HepG2 (cell line): ENCODE measurements around the gene KANSL1L. TPM values are rescaled to one million over a fixed set of nuclear protein-coding genes. Genes with fewer than 3 reads are reported as not detected.
A peak's percentile ranks its signal among the peaks of the same experiment; 100 is the strongest.

ENCODE experiments used
- ATAC-seq: fragments of 200-7000 bp; cut with Tn5 transposase; 3 replicates; pipeline ENCODE4 v1.9.1; 2020; ENCODE audit warnings: mild to moderate bottlenecking, moderate library complexity
- BruUV-seq: library from RNA; stranded (reverse); fragments of 400-500 nt; replicated peaks from 2 replicates; lab custom pipeline; 2021; lab: Mats Ljungman, UMichigan
- CTCF ChIA-PET: fragments of 300-600 bp; formaldehyde crosslinking; extraction: SDS; loops from one replicate; lab custom pipeline; 2021; ENCODE audit warnings: low total read pairs, inconsistent platforms, low intra/inter-chr PET ratio; lab: Yijun Ruan, JAX
- POLR2A ChIA-PET: fragments of 350-600 bp; sonication (Branson Sonifier 250); formaldehyde crosslinking; loops from one replicate; lab custom pipeline; 2020; ENCODE audit warnings: antibody characterized with exemption, inconsistent platforms; lab: Yijun Ruan, JAX
- DNase-seq: peaks from one replicate; pipeline ENCODE4 v3.0.0-alpha.2; 2015; ENCODE audit warnings: low spot score
- FAIRE-seq: peaks from 3 replicates; lab custom pipeline; 2011; peaks lifted over from hg19 to GRCh38; lab: Jason Lieb, UNC
- H2AFZ ChIP-seq: one replicate; pipeline ENCODE4 v1.6.1; 2011; ENCODE audit warnings: low read length, inconsistent platforms
- H3K27ac ChIP-seq: fragments of 300-600 bp; 3 replicates; pipeline ENCODE4 v1.8.0; 2011; ENCODE audit warnings: mixed run types, mild to moderate bottlenecking, mixed read lengths, low read length, inconsistent platforms; ENCODE audit not compliant: insufficient read depth; ENCODE audit errors: extremely low read length
- H3K27me3 ChIP-seq, 2 experiments: fragments of 200-600 bp in 1 of 2; 2 replicates in 1 of 2; 3 replicates in 1 of 2; pipeline versions ENCODE4 v1.6.0 to v1.8.0; 2011; ENCODE audit warnings: low read length in 2 of 2, mild to moderate bottlenecking in 2 of 2, moderate library complexity in 2 of 2, inconsistent platforms in 1 of 2; ENCODE audit not compliant: insufficient read depth in 2 of 2, control insufficient read depth in 1 of 2
- H3K36me3 ChIP-seq, 2 experiments: fragments of 200-600 bp in 1 of 2; replicated peaks in 1 of 2; 2 replicates in 1 of 2; 3 replicates in 1 of 2; pipeline versions ENCODE4 v1.5.1 to v1.8.0; 2011; ENCODE audit warnings: low read length in 2 of 2, inconsistent platforms in 1 of 2; ENCODE audit not compliant: insufficient read depth in 2 of 2, control insufficient read depth in 1 of 2
- H3K4me1 ChIP-seq: 2 replicates; pipeline ENCODE4 v1.5.1; 2012; ENCODE audit warnings: low read length, inconsistent platforms; ENCODE audit not compliant: insufficient read depth
- H3K4me2 ChIP-seq: 2 replicates; pipeline ENCODE4 v1.6.0; 2011; ENCODE audit warnings: low read depth, low read length, inconsistent platforms
- H3K4me3 ChIP-seq, 3 experiments: fragments of 200-600 bp in 1 of 3; sonication (generic), shearing (Covaris generic) in 1 of 3; replicated peaks in 1 of 3; 2 replicates each; pipeline ENCODE4 v1.5.1; 2011 to 2016; ENCODE audit warnings: low read length in 3 of 3, inconsistent platforms in 2 of 3, low read depth in 2 of 3, mild to moderate bottlenecking in 2 of 3, control low read depth in 1 of 3, mixed read lengths in 1 of 3; ENCODE audit not compliant: insufficient read depth in 1 of 3
- H3K79me2 ChIP-seq: one replicate; pipeline ENCODE4 v1.6.1; 2011; ENCODE audit warnings: low read length, inconsistent platforms; ENCODE audit not compliant: insufficient read depth
- H3K9ac ChIP-seq: 2 replicates; pipeline ENCODE4 v1.6.0; 2011; ENCODE audit warnings: mild to moderate bottlenecking, low read depth, low read length, inconsistent platforms; ENCODE audit not compliant: insufficient read depth
- H3K9me3 ChIP-seq: 2 replicates; pipeline ENCODE4 v1.5.1; 2012; ENCODE audit warnings: mild to moderate bottlenecking, low read length
- H4K20me1 ChIP-seq: 2 replicates; pipeline ENCODE4 v1.6.0; 2011; ENCODE audit warnings: inconsistent platforms, mild to moderate bottlenecking, low read length, moderate library complexity; ENCODE audit not compliant: insufficient read depth
- HNF1A ChIP-seq, 2 experiments: sonication (generic) in 1 of 2; formaldehyde crosslinking in 1 of 2; IDR thresholded peaks; 2 replicates each; pipeline versions ENCODE4 v1.4.0 to v1.6.1; 2016 to 2020; ENCODE audit warnings: borderline replicate concordance in 1 of 2, low read depth in 1 of 2, mild to moderate bottlenecking in 1 of 2, missing genetic modification reagents in 1 of 2
- NR0B2 ChIP-seq: sonication (generic); formaldehyde crosslinking; IDR thresholded peaks from 2 replicates; pipeline ENCODE4 v1.4.0; 2020; ENCODE audit warnings: mild to moderate bottlenecking, missing genetic modification reagents
- PAF1 ChIP-seq: IDR thresholded peaks from 2 replicates; pipeline ENCODE4 v1.6.1; 2016; ENCODE audit warnings: missing genetic modification reagents, missing compliant biosample characterization
- SP140L ChIP-seq: sonication (generic); formaldehyde crosslinking; IDR thresholded peaks from 2 replicates; pipeline ENCODE4 v1.4.0; 2020; ENCODE audit warnings: missing genetic modification reagents, borderline replicate concordance
- ZNF20 ChIP-seq: sonication (generic); formaldehyde crosslinking; IDR thresholded peaks from 2 replicates; pipeline ENCODE4 v1.4.0; 2020; ENCODE audit warnings: mild to moderate bottlenecking, moderate library complexity, missing genetic modification reagents
- ZNF232 ChIP-seq: sonication (generic); formaldehyde crosslinking; IDR thresholded peaks from 2 replicates; pipeline ENCODE4 v1.4.0; 2020; ENCODE audit warnings: missing genetic modification reagents, borderline replicate concordance
- ZNF629 ChIP-seq: sonication (generic); formaldehyde crosslinking; conservative IDR thresholded peaks from 2 replicates; pipeline ENCODE4 v1.5.0; 2020; ENCODE audit warnings: missing genetic modification reagents
- WGBS: methylation state at CpG from one replicate; pipeline ENCODE4 v1.1.6; 2017; ENCODE audit warnings: low lambda C conversion rate; 5-methylcytosine and 5-hydroxymethylcytosine counted together
- in situ Hi-C: cut with HindIII; loops from 2 replicates; pipeline ENCODE4 v1.10.0; 2017; ENCODE audit warnings: low pct_unique_long_range_greater_than_20kb; ENCODE audit not compliant: extremely low pct_ligation_motif_present
- intact Hi-C: fragments of 100-400 bp; cut with micrococcal nuclease; formaldehyde crosslinking; loops from one replicate; pipeline ENCODE4 v1.10.0; 2022; ENCODE audit not compliant: unreplicated experiment
- polyA plus RNA-seq, 8 experiments: library from polyadenylated mRNA; depleted of rRNA in 3 of 8; stranded (reverse) in 7 of 8; unstranded in 1 of 8; fragments of >200 nt; fragmentation: Illumina TruSeq in 4 of 8; extraction: Trizol in 4 of 8; gene quantifications; 2 replicates each; pipeline versions ENCODE4 v1.2.1 to v1.2.3, GENCODE V29; 2011 to 2016; ENCODE audit warnings: low read depth in 4 of 8, missing spikeins in 1 of 8, mixed read lengths in 1 of 8; ENCODE audit not compliant: insufficient read depth in 1 of 8
- total RNA-seq, 5 experiments: library from RNA; depleted of rRNA; stranded (reverse); fragments of >200 nt; fragmentation: Illumina TruSeq; extraction: Trizol; gene quantifications; 2 replicates each; pipeline ENCODE4 v1.2.3, GENCODE V29; 2016; ENCODE audit warnings: low read depth in 1 of 5

Gene KANSL1L
- total and polyA plus RNA-seq, 2 of the 13 experiments (the other 11 are each of a cell fraction or from before 2014, with no cell fraction given), result 5.4 to 10.3 TPM

GRCh38 chr2:210162466-210163124 lies 8.6 kb downstream of the KANSL1L start:
- H3K9me3 ChIP-seq, result no peaks in the 10 kb centered on the region
- no TSS peak for BruUV-seq
- no peak for DNase-seq
- ATAC-seq, result peak; percentile 59; the same call in 2 of the 3 replicates
- FAIRE-seq, result no peak
- no peak overlapping the region for H2AFZ ChIP-seq
- peaks cover 7% of the 10 kb centered on the region for H3K79me2 ChIP-seq
- peaks cover 10% of the 10 kb centered on the region for H3K4me1 ChIP-seq
- H4K20me1 ChIP-seq, result no peaks in the 10 kb centered on the region
- intact Hi-C loops, result no loop called here
- H3K36me3 ChIP-seq, result no peaks in the 10 kb centered on the region
- no peak overlapping the region for H3K9ac ChIP-seq
- CTCF ChIA-PET, result no interaction called here
- no peak overlapping the region for H3K4me2 ChIP-seq
- TF ChIP-seq HNF1A (IDR thresholded peaks at IDR 0.05; ENCODE audit: low read depth), result 0 out of 2 replicates have a peak, but pooled peaks have one; percentile 26
- no peak for TF ChIP-seq HNF1A (CRISPR knock-in tag; IDR thresholded peaks at IDR 0.05; ENCODE audit: borderline replicate concordance)
- no peak for TF ChIP-seq PAF1
- TF ChIP-seq ZNF20, result no peak
- TF ChIP-seq ZNF629 (CRISPR knock-in tag), result no peak
- no peak for TF ChIP-seq NR0B2
- no peak for TF ChIP-seq SP140L
- no peak for TF ChIP-seq ZNF232 (CRISPR knock-in tag)
- TF ChIP-seq, all 625 proteins: peak for 1
- in situ Hi-C loops, result no loop called here
- H3K27me3 ChIP-seq, result no peaks in the 10 kb centered on the region
- no peak overlapping the region for H3K4me3 ChIP-seq
- WGBS, result 50% methylated on average over 6 of the region's 6 CpGs
- no peak overlapping the region for H3K27ac ChIP-seq
- POLR2A ChIA-PET, result interaction anchor here (1.2 kb wide), 1 partner anchor 8 kb away, joined by 3 read pairs; the partner anchor contains the start of gene KANSL1L
